ENCODE measurements around the gene UIMC1. TPM values are rescaled to one million over a fixed set of nuclear protein-coding genes. Genes with fewer than 3 reads are reported as not detected.

UIMC1 gene
- total RNA-seq, 4 donors from 2014 or later = 34.7 to 51.1 (median 48.9) TPM

DNA sequence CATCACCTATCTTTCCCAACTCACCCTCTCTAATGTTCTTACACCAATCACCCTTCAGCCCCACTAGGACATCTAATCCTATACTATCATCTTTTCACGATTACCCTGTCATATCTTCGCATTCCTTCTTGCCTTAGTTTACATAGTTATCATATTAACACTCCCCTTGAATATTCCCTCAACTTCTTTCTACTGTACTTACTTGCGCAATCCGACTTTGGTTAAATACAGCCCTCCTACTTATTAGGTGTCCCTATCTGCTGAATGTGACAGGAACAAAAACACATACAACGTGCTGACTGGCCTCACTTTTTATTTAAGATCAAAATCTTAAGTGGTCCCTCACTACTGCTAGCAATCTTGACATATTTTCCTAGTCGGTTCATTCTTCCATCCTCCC lies 88.0 kb downstream of the UIMC1 start:
- H3K4me1 ChIP-seq = no peaks in the 10 kb centered on the region
- no peak overlapping the region for H3K27ac ChIP-seq (replicated peaks in 1 of 4)
- intact Hi-C loops (cut with DNase I) = no loop called here
- 91% methylated on average over 6 of the region's 6 CpGs for WGBS
- H3K4me3 ChIP-seq = no peak overlapping the region
- no peak for DNase-seq (ENCODE audit: extremely low spot score)
- H3K36me3 ChIP-seq = peaks cover 0 to 31% (median 11%) of the 10 kb centered on the region in 4 donors
- no peaks in the 10 kb centered on the region for H3K9me3 ChIP-seq
- TF ChIP-seq POLR2A (IDR thresholded peaks at IDR 0.05; ENCODE audit: low read depth) (no peak), CTCF (IDR thresholded peaks at IDR 0.05) (no peak), EP300 (IDR thresholded peaks at IDR 0.05) (no peak), POLR2AphosphoS5 (IDR thresholded peaks at IDR 0.05) (no peak)
- no peaks in the 10 kb centered on the region for H3K27me3 ChIP-seq

DNA sequence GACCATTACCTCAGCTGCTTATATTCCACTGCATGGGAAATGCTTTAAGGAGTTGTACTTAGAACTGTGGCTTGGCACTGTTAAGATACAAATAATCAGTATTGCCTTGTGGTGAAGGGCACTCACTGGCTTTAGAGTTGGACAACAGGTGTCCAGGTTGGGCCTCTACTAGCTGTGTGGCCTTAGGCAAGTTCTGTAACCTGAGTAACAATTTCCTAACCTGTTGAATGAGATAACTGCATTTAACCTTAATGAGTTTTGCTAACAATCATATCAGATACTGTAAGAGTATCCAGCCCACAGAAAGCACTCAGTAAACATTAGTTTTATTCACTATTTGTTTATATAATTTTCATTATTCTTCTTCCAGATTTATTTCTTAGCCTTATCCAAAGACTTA lies 90.2 kb downstream of the UIMC1 start:
- Histone ChIP-seq H3K4me3 (no peak overlapping the region), H3K27ac (replicated peaks in 1 of 4) (no peak overlapping the region), H3K36me3 (peaks cover 0 to 31% (median 11%) of the 10 kb centered on the region in 4 donors), H3K27me3 (no peaks in the 10 kb centered on the region), H3K9me3 (no peaks in the 10 kb centered on the region), H3K4me1 (peaks cover 0 to 6% (median 5%) of the 10 kb centered on the region in 4 donors)
- TF ChIP-seq POLR2AphosphoS5 (IDR thresholded peaks at IDR 0.05) (no peak), CTCF (IDR thresholded peaks at IDR 0.05) (no peak), POLR2A (IDR thresholded peaks at IDR 0.05; ENCODE audit: low read depth) (no peak), EP300 (IDR thresholded peaks at IDR 0.05) (no peak)
- no peak for DNase-seq (ENCODE audit: extremely low spot score)
- intact Hi-C loops (cut with DNase I) = no loop called here

DNA sequence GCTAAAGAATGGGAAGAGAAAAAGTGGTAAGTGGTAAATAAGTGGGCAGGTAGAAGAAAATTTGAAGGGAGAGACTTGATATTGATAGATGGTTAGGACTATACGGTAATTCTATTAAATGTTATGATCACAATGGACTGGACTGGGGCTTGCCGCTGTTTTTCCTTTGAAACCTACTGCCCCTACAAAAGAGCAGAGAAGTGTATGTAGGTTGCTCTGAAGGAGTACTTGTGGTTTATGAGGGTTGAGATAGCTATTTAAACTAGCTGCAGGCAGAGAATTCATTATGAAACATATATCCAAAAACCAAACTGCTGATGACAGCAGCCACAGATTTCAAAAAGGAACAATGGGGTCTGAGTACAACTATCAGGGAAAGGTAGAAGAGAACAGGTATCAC lies 90.7 kb downstream of the UIMC1 start:
- intact Hi-C loops (cut with DNase I) = no loop called here
- H3K36me3 ChIP-seq = peaks cover 0 to 34% (median 11%) of the 10 kb centered on the region in 4 donors
- no peak overlapping the region for H3K4me3 ChIP-seq
- no peak overlapping the region for H3K27ac ChIP-seq (replicated peaks in 1 of 4)
- no peaks in the 10 kb centered on the region for H3K9me3 ChIP-seq
- peaks cover 0 to 6% (median 5%) of the 10 kb centered on the region in 4 donors for H3K4me1 ChIP-seq
- WGBS = 69% methylated on average over 2 of the region's 2 CpGs
- no peak for DNase-seq (ENCODE audit: extremely low spot score)
- no peaks in the 10 kb centered on the region for H3K27me3 ChIP-seq
- TF ChIP-seq POLR2AphosphoS5 (IDR thresholded peaks at IDR 0.05) (no peak), EP300 (IDR thresholded peaks at IDR 0.05) (no peak), POLR2A (IDR thresholded peaks at IDR 0.05; ENCODE audit: low read depth) (no peak), CTCF (IDR thresholded peaks at IDR 0.05) (no peak)

DNA sequence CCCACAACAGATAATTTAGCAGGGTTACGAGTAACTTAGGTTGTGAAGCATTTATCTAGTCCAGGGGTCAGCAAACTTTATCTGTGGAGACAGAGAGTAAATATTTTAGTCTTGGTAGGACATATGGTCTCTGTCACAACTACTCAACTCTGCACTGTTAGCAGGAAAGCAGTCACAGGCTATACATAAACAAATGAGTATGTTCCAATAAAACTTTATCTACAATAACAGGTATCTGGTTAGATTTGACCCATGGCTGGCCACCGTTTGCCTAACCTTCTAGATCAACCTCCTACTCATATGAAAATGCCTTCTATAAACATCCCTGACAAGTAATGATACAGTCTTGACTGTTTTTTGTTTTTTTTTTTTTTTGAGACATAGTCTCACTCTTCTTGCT lies 94.5 kb downstream of the UIMC1 start:
- Histone ChIP-seq H3K4me1 (peaks cover 0 to 6% (median 5%) of the 10 kb centered on the region in 4 donors), H3K4me3 (no peak overlapping the region), H3K36me3 (peaks cover 13 to 44% (median 26%) of the 10 kb centered on the region in 4 donors), H3K27ac (replicated peaks in 1 of 4) (no peak overlapping the region), H3K9me3 (no peaks in the 10 kb centered on the region), H3K27me3 (no peaks in the 10 kb centered on the region)
- intact Hi-C loops (cut with DNase I) = no loop called here
- no peak for DNase-seq (ENCODE audit: extremely low spot score)
- no peak for TF ChIP-seq POLR2AphosphoS5 (IDR thresholded peaks at IDR 0.05)
- no peak for TF ChIP-seq POLR2A (IDR thresholded peaks at IDR 0.05; ENCODE audit: low read depth)
- no peak for TF ChIP-seq CTCF (IDR thresholded peaks at IDR 0.05)
- TF ChIP-seq EP300 (IDR thresholded peaks at IDR 0.05) = no peak
- WGBS = 56% methylated on average over 2 of the region's 2 CpGs

All from esophagus muscularis mucosa (tissue), 4 donors.